Activated CD4-positive, alpha-beta memory T cell treated with anti-CD3 and anti-CD28 coated beads, Interleukin-2, amount 10 ng/mL, durations not matched to agents 7 days and 5 days (primary cell): ENCODE results near the gene HNF4A. TPM values are rescaled to one million over a fixed set of nuclear protein-coding genes. Genes with fewer than 3 reads are reported as not detected.

Experiments
- CTCF ChIA-PET: fragments of 350-600 bp; sonication (Branson Sonifier 250); formaldehyde crosslinking; loops from one replicate; lab custom pipeline; 2021; ENCODE audit warnings: antibody characterized with exemption, inconsistent platforms; lab: Charles Lee
- POLR2A ChIA-PET: fragments of 350-600 bp; sonication (Branson Sonifier 250); formaldehyde crosslinking; loops from one replicate; lab custom pipeline; 2021; ENCODE audit warnings: antibody characterized with exemption; lab: Charles Lee
- DNase-seq: peaks from one replicate; pipeline ENCODE4 v3.0.0-alpha.2; 2020
- H3K27ac Mint-ChIP-seq: one replicate; pipeline ENCODE4 v1.8.0; 2021; ENCODE audit warnings: mild to moderate bottlenecking, mixed read lengths
- H3K27me3 Mint-ChIP-seq: one replicate; pipeline ENCODE4 v1.8.0; 2021; ENCODE audit warnings: mixed read lengths
- H3K36me3 Mint-ChIP-seq: one replicate; pipeline ENCODE4 v1.8.0; 2021; ENCODE audit warnings: low read depth, mixed read lengths
- H3K4me1 Mint-ChIP-seq: one replicate; pipeline ENCODE4 v1.8.0; 2021; ENCODE audit warnings: mixed read lengths
- H3K4me3 Mint-ChIP-seq: one replicate; pipeline ENCODE4 v1.8.0; 2021; ENCODE audit warnings: mild to moderate bottlenecking, mixed read lengths
- H3K9me3 Mint-ChIP-seq: one replicate; pipeline ENCODE4 v1.8.0; 2021; ENCODE audit warnings: mixed read lengths
- total RNA-seq, 2 experiments: library from RNA; stranded (reverse); gene quantifications; one replicate each; pipeline ENCODE4 v1.2.3, GENCODE V29; 2021

The HNF4A gene
- total RNA-seq, 2 experiments from 2014 or later = not detected

GRCh38 chr20:44384423-44385027 lies 29.0 kb downstream of the HNF4A start:
- POLR2A ChIA-PET = interaction anchor here (0.8 to 1.7 kb wide), 2 partner anchors 167 kb away, joined by 3 to 5 read pairs; no protein-coding TSS in a partner anchor
- peaks cover 18% of the 10 kb centered on the region for H3K27me3 Mint-ChIP-seq
- CTCF ChIA-PET = interaction anchor here (0.5 to 7.7 kb wide), 26 partner anchors 10 to 301 kb away, joined by 3 to 92 read pairs (median 4); partner anchors contain the start of gene FITM2
- no peaks in the 10 kb centered on the region for H3K9me3 Mint-ChIP-seq
- peak; percentile 84 for DNase-seq
- no peaks in the 10 kb centered on the region for H3K36me3 Mint-ChIP-seq
- peaks cover 5% of the 10 kb centered on the region for H3K4me1 Mint-ChIP-seq
- H3K4me3 Mint-ChIP-seq = no peak overlapping the region
- no peak overlapping the region for H3K27ac Mint-ChIP-seq

- peak; percentile 74 for DNase-seq
- CTCF ChIA-PET = interaction anchor here (0.7 to 2.1 kb wide), 4 partner anchors 73 to 222 kb away, joined by 3 to 6 read pairs (median 4); no protein-coding TSS in a partner anchor
- Mint-ChIP-seq H3K4me3 (no peak overlapping the region), H3K36me3 (no peaks in the 10 kb centered on the region), H3K27me3 (peaks cover 9% of the 10 kb centered on the region), H3K9me3 (no peaks in the 10 kb centered on the region), H3K4me1 (peaks cover 5% of the 10 kb centered on the region), H3K27ac (no peak overlapping the region)
- POLR2A ChIA-PET = no interaction called here
Measured at GRCh38 chr20:44388466-44389023, 33.0 kb downstream of the HNF4A start.

GRCh38 chr20:44389871-44390270 lies 34.4 kb downstream of the HNF4A start:
- no peaks in the 10 kb centered on the region for H3K36me3 Mint-ChIP-seq
- H3K9me3 Mint-ChIP-seq = no peaks in the 10 kb centered on the region
- H3K27ac Mint-ChIP-seq = no peak overlapping the region
- ChIA-PET POLR2A (no interaction called here), CTCF (interaction anchor here (0.6 to 1.6 kb wide), 2 partner anchors 20 to 219 kb away, joined by 3 to 6 read pairs; no protein-coding TSS in a partner anchor)
- peaks cover 7% of the 10 kb centered on the region for H3K27me3 Mint-ChIP-seq
- peaks cover 5% of the 10 kb centered on the region for H3K4me1 Mint-ChIP-seq
- no peak for DNase-seq
- H3K4me3 Mint-ChIP-seq = no peak overlapping the region

GRCh38 chr20:44390280-44390679 lies 34.8 kb downstream of the HNF4A start:
- H3K4me1 Mint-ChIP-seq = peaks cover 5% of the 10 kb centered on the region
- no peaks in the 10 kb centered on the region for H3K36me3 Mint-ChIP-seq
- peaks cover 8% of the 10 kb centered on the region for H3K27me3 Mint-ChIP-seq
- ChIA-PET CTCF (interaction anchor here (0.6 to 1.6 kb wide), 2 partner anchors 20 to 218 kb away, joined by 3 to 6 read pairs; no protein-coding TSS in a partner anchor), POLR2A (no interaction called here)
- no peak for DNase-seq
- H3K9me3 Mint-ChIP-seq = no peaks in the 10 kb centered on the region
- no peak overlapping the region for H3K27ac Mint-ChIP-seq
- no peak overlapping the region for H3K4me3 Mint-ChIP-seq

- H3K4me1 Mint-ChIP-seq = peaks cover 5% of the 10 kb centered on the region
- H3K27ac Mint-ChIP-seq = no peak overlapping the region
- CTCF ChIA-PET = interaction anchor here (1.0 to 1.8 kb wide), 3 partner anchors 176 to 218 kb away, joined by 3 to 7 read pairs (median 3); no protein-coding TSS in a partner anchor
- DNase-seq = no peak
- POLR2A ChIA-PET = no interaction called here
- H3K4me3 Mint-ChIP-seq = no peak overlapping the region
- no peaks in the 10 kb centered on the region for H3K9me3 Mint-ChIP-seq
- H3K27me3 Mint-ChIP-seq = peaks cover 10% of the 10 kb centered on the region
- no peaks in the 10 kb centered on the region for H3K36me3 Mint-ChIP-seq
Measured at GRCh38 chr20:44392088-44392775, 36.7 kb downstream of the HNF4A start.

- ChIA-PET POLR2A (no interaction called here), CTCF (interaction anchor here (1.8 kb wide), 1 partner anchor 177 kb away, joined by 7 read pairs; no protein-coding TSS in a partner anchor)
- DNase-seq = no peak
- H3K27ac Mint-ChIP-seq = no peak overlapping the region
- H3K4me1 Mint-ChIP-seq = peaks cover 5% of the 10 kb centered on the region
- no peaks in the 10 kb centered on the region for H3K36me3 Mint-ChIP-seq
- H3K9me3 Mint-ChIP-seq = no peaks in the 10 kb centered on the region
- no peak overlapping the region for H3K4me3 Mint-ChIP-seq
- H3K27me3 Mint-ChIP-seq = peaks cover 10% of the 10 kb centered on the region
Measured at GRCh38 chr20:44392776-44393607, 37.5 kb downstream of the HNF4A start.

- Mint-ChIP-seq H3K27me3 (peaks cover 8% of the 10 kb centered on the region), H3K4me3 (no peak overlapping the region), H3K9me3 (no peaks in the 10 kb centered on the region), H3K4me1 (peaks cover 1% of the 10 kb centered on the region), H3K36me3 (no peaks in the 10 kb centered on the region), H3K27ac (no peak overlapping the region)
- no peak for DNase-seq
- CTCF ChIA-PET = interaction anchor here (2.9 kb wide), 1 partner anchor 9 kb away, joined by 9 read pairs; no protein-coding TSS in a partner anchor
- POLR2A ChIA-PET = no interaction called here
Measured at GRCh38 chr20:44393608-44394451, 38.3 kb downstream of the HNF4A start.

- no peak for DNase-seq
- CTCF ChIA-PET = interaction anchor here (2.9 kb wide), 1 partner anchor 10 kb away, joined by 9 read pairs; no protein-coding TSS in a partner anchor
- Mint-ChIP-seq H3K4me1 (no peaks in the 10 kb centered on the region), H3K36me3 (no peaks in the 10 kb centered on the region), H3K9me3 (no peaks in the 10 kb centered on the region), H3K27ac (no peak overlapping the region), H3K27me3 (peaks cover 9% of the 10 kb centered on the region), H3K4me3 (no peak overlapping the region)
- POLR2A ChIA-PET = no interaction called here
Measured at GRCh38 chr20:44394452-44394701, 38.9 kb downstream of the HNF4A start.

- DNase-seq = no peak
- Mint-ChIP-seq H3K27ac (no peak overlapping the region), H3K4me1 (no peaks in the 10 kb centered on the region), H3K4me3 (no peak overlapping the region), H3K36me3 (no peaks in the 10 kb centered on the region), H3K9me3 (no peaks in the 10 kb centered on the region), H3K27me3 (peaks cover 10% of the 10 kb centered on the region)
- ChIA-PET CTCF (interaction anchor here (0.9 to 2.9 kb wide), 2 partner anchors 9 to 10 kb away, joined by 6 to 9 read pairs; no protein-coding TSS in a partner anchor), POLR2A (no interaction called here)
Measured at GRCh38 chr20:44394702-44395460, 39.4 kb downstream of the HNF4A start.

GRCh38 chr20:44395461-44396340 lies 40.2 kb downstream of the HNF4A start:
- no peaks in the 10 kb centered on the region for H3K4me1 Mint-ChIP-seq
- H3K36me3 Mint-ChIP-seq = no peaks in the 10 kb centered on the region
- ChIA-PET CTCF (interaction anchor here (0.9 to 2.9 kb wide), 2 partner anchors 10 to 11 kb away, joined by 6 to 9 read pairs; no protein-coding TSS in a partner anchor), POLR2A (no interaction called here)
- no peak overlapping the region for H3K27ac Mint-ChIP-seq
- peaks cover 10% of the 10 kb centered on the region for H3K27me3 Mint-ChIP-seq
- no peak for DNase-seq
- H3K4me3 Mint-ChIP-seq = no peak overlapping the region
- no peaks in the 10 kb centered on the region for H3K9me3 Mint-ChIP-seq
